ENCODE measurements around the gene EPHB2.

EPHB2 gene

GRCh38 chr1:22908880-22909426 is 198.3 kb downstream of the EPHB2 start:
- peaks cover 6% of the 10 kb centered on the region for H3K4me1 Mint-ChIP-seq
- no peak for DNase-seq
- H3K27ac Mint-ChIP-seq: no peak overlapping the region
- peaks cover 27% of the 10 kb centered on the region for H3K36me3 Mint-ChIP-seq (ENCODE audit: low read depth)
- H3K27me3 Mint-ChIP-seq (ENCODE audit: low read depth, poor library complexity): peaks cover 7% of the 10 kb centered on the region
- H3K9me3 Mint-ChIP-seq: no peaks in the 10 kb centered on the region
- H3K4me3 Mint-ChIP-seq: no peak overlapping the region
- TF ChIP-seq CTCF (IDR thresholded peaks at IDR 0.05): no peak

GRCh38 chr1:22910286-22910685 is 199.6 kb downstream of the EPHB2 start:
- TF ChIP-seq CTCF (IDR thresholded peaks at IDR 0.05): no peak
- no peak overlapping the region for H3K27ac Mint-ChIP-seq
- H3K27me3 Mint-ChIP-seq (ENCODE audit: low read depth, poor library complexity): peaks cover 7% of the 10 kb centered on the region
- DNase-seq: no peak
- peaks cover 27% of the 10 kb centered on the region for H3K36me3 Mint-ChIP-seq (ENCODE audit: low read depth)
- H3K4me3 Mint-ChIP-seq: no peak overlapping the region
- H3K9me3 Mint-ChIP-seq: no peaks in the 10 kb centered on the region
- H3K4me1 Mint-ChIP-seq: peaks cover 17% of the 10 kb centered on the region

GRCh38 chr1:22910986-22911651 is 200.5 kb downstream of the EPHB2 start:
- Mint-ChIP-seq H3K9me3 (no peaks in the 10 kb centered on the region), H3K4me3 (no peak overlapping the region), H3K36me3 (ENCODE audit: low read depth) (peaks cover 27% of the 10 kb centered on the region), H3K27ac (no peak overlapping the region), H3K27me3 (ENCODE audit: low read depth, poor library complexity) (peaks cover 11% of the 10 kb centered on the region), H3K4me1 (peaks cover 22% of the 10 kb centered on the region)
- TF ChIP-seq CTCF (IDR thresholded peaks at IDR 0.05): no peak
- no peak for DNase-seq

- Mint-ChIP-seq H3K36me3 (ENCODE audit: low read depth) (peaks cover 16% of the 10 kb centered on the region), H3K27ac (no peak overlapping the region), H3K27me3 (ENCODE audit: low read depth, poor library complexity) (peaks cover 12% of the 10 kb centered on the region), H3K4me3 (no peak overlapping the region), H3K4me1 (peaks cover 22% of the 10 kb centered on the region), H3K9me3 (no peaks in the 10 kb centered on the region)
- DNase-seq: no peak
- no peak for TF ChIP-seq CTCF (IDR thresholded peaks at IDR 0.05)
Measured at GRCh38 chr1:22912311-22912710, 201.7 kb downstream of the EPHB2 start.

GRCh38 chr1:22913421-22914141 is 202.9 kb downstream of the EPHB2 start:
- Mint-ChIP-seq H3K4me3 (no peak overlapping the region), H3K9me3 (no peaks in the 10 kb centered on the region), H3K4me1 (peaks cover 22% of the 10 kb centered on the region), H3K27me3 (ENCODE audit: low read depth, poor library complexity) (peaks cover 20% of the 10 kb centered on the region), H3K27ac (peak overlapping the region; percentile 72), H3K36me3 (ENCODE audit: low read depth) (peaks cover 7% of the 10 kb centered on the region)
- TF ChIP-seq CTCF (IDR thresholded peaks at IDR 0.05): no peak
- DNase-seq: no peak

Data from nephron progenitor cell (in vitro differentiated cells).